ENCODE results near the gene CACNA2D2. TPM values are rescaled to one million over a fixed set of nuclear protein-coding genes. Genes with fewer than 3 reads are reported as not detected.
A peak's percentile ranks its signal among the peaks of the same experiment; 100 is the strongest.

CACNA2D2 gene
- total and polyA plus RNA-seq, 2 of the 4 experiments (the other 2 are of a cell fraction) = 0.15 TPM; not detected in 1

DNA sequence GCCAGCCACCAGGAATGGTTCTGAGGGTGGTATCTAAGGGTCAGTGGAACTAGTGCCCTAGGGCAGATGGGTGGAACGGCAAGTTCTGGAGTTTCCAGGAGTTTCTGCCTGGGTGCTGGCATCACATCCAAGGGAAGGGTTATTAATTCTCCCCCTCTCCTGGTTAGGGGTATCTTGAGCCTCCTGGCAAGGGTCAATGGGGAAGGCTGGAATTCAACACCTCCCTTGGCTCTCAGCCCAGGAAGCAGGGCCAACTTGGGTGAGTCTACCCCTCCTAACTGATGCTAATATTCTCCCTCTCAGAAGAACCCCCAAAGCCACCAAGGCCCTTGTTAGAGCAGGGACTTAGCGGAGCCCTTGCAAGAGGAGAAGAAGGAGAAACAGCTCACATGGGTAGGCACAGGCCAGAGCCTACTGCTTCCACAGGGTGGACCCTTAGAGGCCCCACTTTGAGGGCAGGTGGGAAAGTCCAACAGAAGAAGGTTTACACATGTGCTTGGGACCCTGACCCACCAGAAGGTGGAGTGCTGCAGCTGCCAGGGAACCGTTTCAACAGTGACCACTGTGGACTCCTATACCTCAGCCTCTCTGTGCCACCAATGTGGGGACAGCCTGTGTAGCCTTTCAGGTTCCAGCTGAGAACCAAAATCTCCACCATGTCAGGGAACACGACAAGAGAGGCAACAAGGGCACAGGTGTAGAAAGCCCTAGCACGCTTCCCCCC, 147.4 kb downstream of the CACNA2D2 start:
- Histone ChIP-seq H3K4me1 (ENCODE audit: control insufficient read depth, insufficient read depth, low read length) (peaks cover 32% of the 10 kb centered on the region), H2BK5ac (ENCODE audit: low read depth, low read length, poor library complexity, severe bottlenecking) (no peak overlapping the region), H3K18ac (ENCODE audit: low read depth, low read length) (no peak overlapping the region), H3K27me3 (ENCODE audit: control insufficient read depth, insufficient read depth, low read length) (no peaks in the 10 kb centered on the region), H3K9me3 (ENCODE audit: control insufficient read depth, insufficient read depth, low read length) (no peaks in the 10 kb centered on the region), H3K14ac (replicated peaks; ENCODE audit: low read depth, low read length) (0 out of 2 replicates have a peak overlapping the region, but pooled peaks have one; percentile 19), H3K79me1 (ENCODE audit: low read depth in 1 of 2, low read length in 2 of 2) (peaks cover 10 to 71% of the 10 kb centered on the region in 2 experiments), H3K4me3 (ENCODE audit: insufficient read depth, low read depth, low read length) (no peak overlapping the region; the same call in 1 of the 2 replicates), H2AFZ (replicated peaks; ENCODE audit: low read length, poor library complexity) (no peak overlapping the region), H3K9me1 (ENCODE audit: insufficient read depth, low read length) (peaks cover 21% of the 10 kb centered on the region), H3K56ac (ENCODE audit: extremely low read depth, insufficient read depth, low read length) (no peak overlapping the region), H4K20me1 (ENCODE audit: insufficient read depth, low read length) (peaks cover 53% of the 10 kb centered on the region), H4K8ac (ENCODE audit: low read depth in 2 of 2, low read length in 2 of 2) (no peak overlapping the region), H2AK5ac (ENCODE audit: low read depth, low read length) (no peak overlapping the region), H3K27ac (ENCODE audit: insufficient read depth, low read length) (no peak overlapping the region), H3K36me3 (ENCODE audit: control insufficient read depth, insufficient read depth, low read length) (peaks cover 44% of the 10 kb centered on the region), H2BK20ac (ENCODE audit: low read depth, low read length) (no peak overlapping the region), H4K91ac (ENCODE audit: insufficient read depth, low read depth, low read length) (no peak overlapping the region), H3K4me2 (ENCODE audit: low read depth, low read length) (peak overlapping the region; percentile 94), H4K5ac (ENCODE audit: low read depth, low read length) (no peak overlapping the region), H2AK9ac (replicated peaks; ENCODE audit: low read depth, low read length, poor library complexity) (peak overlapping the region; percentile 59), H3K23ac (ENCODE audit: low read depth, low read length) (peak overlapping the region; percentile 3; the same call in 1 of the 2 replicates), H3K9ac (ENCODE audit: low read depth, low read length) (no peak overlapping the region), H2BK15ac (ENCODE audit: low read depth, low read length) (no peak overlapping the region), H2BK120ac (ENCODE audit: low read depth, low read length) (no peak overlapping the region), H3K4ac (ENCODE audit: low read depth, low read length) (no peak overlapping the region)
- no TSS peak for BruUV-seq (replicated peaks)
- intact Hi-C loops (cut with micrococcal nuclease) (no loop called here), in situ Hi-C loops (cut with MboI; ENCODE audit: low sequenced_read_pairs) (no loop called here), dilution Hi-C loops (cut with HindIII; ENCODE audit: low sequenced_read_pairs, unreplicated experiment) (no loop called here)
- ChIA-PET POLR2A (ENCODE audit: unreplicated experiment) (interaction anchor here (1.0 kb wide), 1 partner anchor 213 kb away, joined by 3 read pairs; the partner anchor contains the start of gene HEMK1), CTCF (no interaction called here)
- ATAC-seq (ENCODE audit: low read depth) = no peak
- WGBS, 2 experiments (ENCODE audit: extremely low coverage in 2 of 2, insufficient read length in 1 of 2) = 49% methylated on average over 3 of the region's 5 CpGs; no CpG with 5 or more reads in 1 of the 2 experiments
- no peak for DNase-seq
- no peak for TF ChIP-seq MXI1 (IDR thresholded peaks at IDR 0.05; ENCODE audit: borderline replicate concordance, low read depth, low read length)
- no peak for TF ChIP-seq MAZ (IDR thresholded peaks at IDR 0.05; ENCODE audit: borderline replicate concordance, low read depth, low read length)
- TF ChIP-seq CEBPB (IDR thresholded peaks at IDR 0.05; ENCODE audit: low read depth, low read length) = no peak
- TF ChIP-seq, protein P1, sequence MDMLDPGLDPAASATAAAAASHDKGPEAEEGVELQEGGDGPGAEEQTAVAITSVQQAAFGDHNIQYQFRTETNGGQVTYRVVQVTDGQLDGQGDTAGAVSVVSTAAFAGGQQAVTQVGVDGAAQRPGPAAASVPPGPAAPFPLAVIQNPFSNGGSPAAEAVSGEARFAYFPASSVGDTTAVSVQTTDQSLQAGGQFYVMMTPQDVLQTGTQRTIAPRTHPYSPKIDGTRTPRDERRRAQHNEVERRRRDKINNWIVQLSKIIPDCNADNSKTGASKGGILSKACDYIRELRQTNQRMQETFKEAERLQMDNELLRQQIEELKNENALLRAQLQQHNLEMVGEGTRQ (IDR thresholded peaks at IDR 0.05; ENCODE audit: low read depth, low read length) = no peak
- TF ChIP-seq RFX5 (IDR thresholded peaks at IDR 0.05; ENCODE audit: low read depth, low read length) = no peak
- TF ChIP-seq MAFK (IDR thresholded peaks at IDR 0.05; ENCODE audit: low read depth, low read length) = no peak
- no peak for TF ChIP-seq CTCF (conservative IDR thresholded peaks at IDR 0.05; ENCODE audit: low read depth, low read length)
- no peak for TF ChIP-seq ELK1 (IDR thresholded peaks at IDR 0.05; ENCODE audit: borderline replicate concordance, low read depth, low read length)
- no peak for TF ChIP-seq SMC3 (IDR thresholded peaks at IDR 0.05; ENCODE audit: low read depth, low read length)
- no peak for TF ChIP-seq CHD1 (IDR thresholded peaks at IDR 0.05; ENCODE audit: low read depth, low read length)
